GM23338 (cell line): ENCODE results near the gene BTBD16. TPM values are rescaled to one million over a fixed set of nuclear protein-coding genes. Genes with fewer than 3 reads are reported as not detected.

Experiments used
- ATAC-seq: fragments of 200-7000 bp; cut with Tn5 transposase; 3 replicates; pipeline ENCODE4 v1.9.1; 2020
- DNase-seq: peaks from one replicate; pipeline ENCODE4 v3.0.0-alpha.2; 2015; ENCODE audit warnings: low spot score
- H2AFZ ChIP-seq: fragments of 200-600 bp; sonication (generic); 2 replicates; pipeline ENCODE4 v1.8.0; 2016; ENCODE audit warnings: antibody characterized with exemption, mild to moderate bottlenecking, moderate library complexity
- H3F3A ChIP-seq: fragments of 200-600 bp; sonication (generic); replicated peaks from 2 replicates; pipeline ENCODE4 v1.8.0; 2017; ENCODE audit warnings: antibody characterized with exemption, mixed run types, low read depth
- H3K27ac ChIP-seq: fragments of 200-600 bp; sonication (generic); 2 replicates; pipeline ENCODE4 v1.6.1; 2016; ENCODE audit warnings: low read depth
- H3K27me3 ChIP-seq: fragments of 200-600 bp; sonication (generic); 2 replicates; pipeline ENCODE4 v1.8.0; 2016; ENCODE audit warnings: mild to moderate bottlenecking, mixed run types, moderate library complexity; ENCODE audit not compliant: insufficient read depth
- H3K36me3 ChIP-seq: fragments of 200-600 bp; sonication (generic); 2 replicates; pipeline ENCODE4 v1.8.0; 2016; ENCODE audit warnings: mild to moderate bottlenecking; ENCODE audit not compliant: insufficient read depth
- H3K4me1 ChIP-seq: fragments of 200-600 bp; sonication (generic); 2 replicates; pipeline ENCODE4 v1.8.0; 2016; ENCODE audit warnings: mild to moderate bottlenecking, moderate library complexity; ENCODE audit not compliant: insufficient read depth
- H3K4me2 ChIP-seq: fragments of 200-600 bp; sonication (generic); 2 replicates; pipeline ENCODE4 v1.7.1; 2017; ENCODE audit warnings: mixed run types
- H3K4me3 ChIP-seq: fragments of 200-600 bp; sonication (generic); 2 replicates; pipeline ENCODE4 v1.6.1; 2016; ENCODE audit warnings: mixed run types
- H3K79me2 ChIP-seq: fragments of 200-600 bp; sonication (generic); replicated peaks from 2 replicates; pipeline ENCODE4 v1.8.0; 2017; ENCODE audit warnings: mild to moderate bottlenecking; ENCODE audit not compliant: insufficient read depth
- H3K9me2 ChIP-seq: fragments of 200-600 bp; sonication (generic); 2 replicates; pipeline ENCODE4 v1.8.0; 2017; ENCODE audit not compliant: insufficient read depth
- H4K20me1 ChIP-seq: fragments of 200-600 bp; sonication (generic); replicated peaks from 2 replicates; pipeline ENCODE4 v1.8.0; 2017; ENCODE audit warnings: mild to moderate bottlenecking; ENCODE audit not compliant: insufficient read depth
- H3K27ac Mint-ChIP-seq: 2 replicates; pipeline ENCODE4 v1.8.0; 2020; ENCODE audit warnings: inconsistent platforms, mild to moderate bottlenecking, moderate library complexity, mixed read lengths
- H3K27me3 Mint-ChIP-seq: 3 replicates; pipeline ENCODE4 v1.8.0; 2022; ENCODE audit warnings: low read depth, mild to moderate bottlenecking, moderate library complexity, mixed read lengths, inconsistent platforms; ENCODE audit not compliant: insufficient read depth, poor library complexity
- H3K36me3 Mint-ChIP-seq: 3 replicates; pipeline ENCODE4 v1.8.0; 2021; ENCODE audit warnings: low read depth, mild to moderate bottlenecking, inconsistent platforms, moderate library complexity, mixed read lengths
- H3K4me1 Mint-ChIP-seq: 3 replicates; pipeline ENCODE4 v1.8.0; 2020; ENCODE audit warnings: mild to moderate bottlenecking, inconsistent platforms, mixed read lengths
- H3K4me3 Mint-ChIP-seq: 3 replicates; pipeline ENCODE4 v1.8.0; 2021; ENCODE audit warnings: moderate library complexity, mild to moderate bottlenecking, inconsistent platforms, mixed read lengths
- H3K9me3 Mint-ChIP-seq: 3 replicates; pipeline ENCODE4 v1.8.0; 2020; ENCODE audit warnings: moderate library complexity, mild to moderate bottlenecking, inconsistent platforms, mixed read lengths
- EZH2 ChIP-seq: fragments of 200-600 bp; sonication (generic); IDR thresholded peaks from one replicate; pipeline ENCODE4 v1.8.0; 2017; ENCODE audit warnings: antibody characterized with exemption, mild to moderate bottlenecking, low read depth; ENCODE audit not compliant: unreplicated experiment
- JUNB ChIP-seq: IDR thresholded peaks from one replicate; pipeline ENCODE4 v1.6.1; 2016; ENCODE audit warnings: antibody characterized with exemption; ENCODE audit not compliant: unreplicated experiment
- NANOG ChIP-seq: IDR thresholded peaks from 2 replicates; pipeline ENCODE4 v1.6.1; 2016; ENCODE audit warnings: antibody characterized with exemption, borderline replicate concordance
- POLR2AphosphoS5 ChIP-seq: IDR thresholded peaks from 2 replicates; pipeline ENCODE4 v1.6.1; 2016; ENCODE audit warnings: antibody characterized with exemption, low read depth
- STAT1 ChIP-seq: IDR thresholded peaks from one replicate; pipeline ENCODE4 v1.6.1; 2016; ENCODE audit warnings: antibody characterized with exemption; ENCODE audit not compliant: unreplicated experiment
- ZNF331 ChIP-seq: fragments of 250-450 bp; sonication (Bioruptor Pico); IDR thresholded peaks from 2 replicates; pipeline ENCODE4 v1.5.0; 2020; ENCODE audit warnings: low read depth, mild to moderate bottlenecking, moderate library complexity
- polyA plus RNA-seq: library from polyadenylated mRNA; unstranded; fragments of >200 nt; fragmentation: Nextera tagmentation; extraction: Ambion mirVana; gene quantifications from 2 replicates; pipeline ENCODE4 v1.2.1, GENCODE V29; 2016
- total RNA-seq: library from RNA; depleted of rRNA; stranded (reverse); fragments of >200 nt; shearing (Covaris generic); gene quantifications from 2 replicates; pipeline ENCODE4 v1.2.3, GENCODE V29; 2014
- TF ChIP-seq, protein P1 (sequence below): IDR thresholded peaks from one replicate; pipeline ENCODE4 v1.6.1; 2018; ENCODE audit warnings: antibody characterized with exemption; ENCODE audit not compliant: unreplicated experiment

Gene BTBD16
- total and polyA plus RNA-seq, 2 experiments from 2014 or later: not detected

DNA sequence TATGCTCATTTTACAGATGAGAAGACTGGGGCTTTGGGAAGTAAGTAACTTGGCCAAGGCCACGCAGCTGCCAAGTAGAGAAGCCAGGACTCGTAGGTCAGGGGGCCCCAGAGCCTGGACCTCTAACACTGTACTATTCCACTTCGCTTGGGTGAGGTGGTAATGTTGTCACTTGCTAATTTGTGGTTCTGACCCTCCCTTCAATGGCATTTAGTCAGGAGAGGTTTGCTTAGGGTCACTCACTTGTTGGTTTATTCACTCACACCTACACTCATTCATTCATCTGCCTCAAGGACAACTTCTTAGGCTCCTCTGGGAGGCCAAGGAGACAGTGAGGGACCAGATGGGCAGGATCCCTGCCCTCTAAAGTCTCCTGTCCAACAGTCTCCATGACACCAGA is 21.3 kb downstream of the BTBD16 start:
- no peak overlapping the region for H3K4me3 ChIP-seq
- Mint-ChIP-seq H3K27ac (no peak overlapping the region), H3K4me3 (no peak overlapping the region), H3K27me3 (peaks cover 4% of the 10 kb centered on the region), H3K4me1 (0 out of 3 replicates have a peak, but pooled peaks cover 6% of the 10 kb centered on the region), H3K36me3 (no peaks in the 10 kb centered on the region), H3K9me3 (no peaks in the 10 kb centered on the region)
- no peaks in the 10 kb centered on the region for H3K4me1 ChIP-seq
- no peaks in the 10 kb centered on the region for H3K9me2 ChIP-seq
- no peaks in the 10 kb centered on the region for H3K79me2 ChIP-seq
- no peaks in the 10 kb centered on the region for H3K27me3 ChIP-seq
- no peaks in the 10 kb centered on the region for H3K36me3 ChIP-seq
- no peaks in the 10 kb centered on the region for H4K20me1 ChIP-seq
- ATAC-seq (no peak), DNase-seq (no peak)
- no peak for TF ChIP-seq POLR2AphosphoS5
- H3K4me2 ChIP-seq: no peak overlapping the region
- no peak overlapping the region for H2AFZ ChIP-seq
- H3K27ac ChIP-seq: no peak overlapping the region
- no peaks in the 10 kb centered on the region for H3F3A ChIP-seq

DNA sequence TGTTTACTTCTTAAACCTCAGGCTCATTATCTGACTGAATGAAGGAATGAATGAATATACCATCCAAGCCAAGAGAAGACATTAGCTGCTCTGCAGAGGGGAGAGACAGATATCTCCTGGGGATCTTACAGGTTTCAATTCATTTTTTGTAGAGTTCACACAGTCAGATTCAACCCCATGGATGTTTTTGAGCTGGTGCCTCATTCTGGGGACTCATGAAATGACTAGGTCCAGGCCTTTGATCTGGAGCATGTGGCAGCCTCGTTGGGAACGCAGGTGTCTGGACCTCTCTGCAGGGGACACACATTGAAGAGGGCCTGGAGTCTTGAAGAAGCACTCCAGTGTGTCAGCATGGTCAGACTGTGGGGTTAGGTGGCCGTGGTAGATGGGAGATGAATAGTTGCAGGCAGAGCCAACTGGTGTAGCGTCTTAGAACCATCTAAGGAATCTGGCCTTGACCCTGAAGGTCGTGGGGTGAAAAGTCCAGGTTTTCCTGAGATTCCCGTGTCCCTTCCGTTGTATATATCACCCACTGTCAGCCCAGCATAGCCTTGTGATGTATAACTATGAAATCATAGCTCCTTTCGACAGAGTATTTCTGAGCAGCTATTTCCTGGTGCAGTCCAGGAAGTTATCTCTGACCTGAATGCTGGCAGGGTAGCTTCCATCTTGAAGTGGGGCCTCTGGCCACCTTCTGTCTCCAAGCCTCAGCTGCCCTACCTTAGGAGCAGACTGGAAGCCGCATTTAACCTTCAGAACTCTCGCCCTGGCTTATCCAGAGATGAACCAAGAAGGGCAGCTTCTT is 22.3 kb downstream of the BTBD16 start:
- ATAC-seq (no peak), DNase-seq (no peak)
- Histone ChIP-seq H3K4me2 (no peak overlapping the region), H3K79me2 (no peaks in the 10 kb centered on the region), H4K20me1 (no peaks in the 10 kb centered on the region), H2AFZ (no peak overlapping the region), H3K27ac (no peak overlapping the region), H3K27me3 (no peaks in the 10 kb centered on the region), H3K9me2 (no peaks in the 10 kb centered on the region), H3K36me3 (no peaks in the 10 kb centered on the region), H3F3A (no peaks in the 10 kb centered on the region), H3K4me1 (no peaks in the 10 kb centered on the region), H3K4me3 (no peak overlapping the region)
- Mint-ChIP-seq H3K4me3 (no peak overlapping the region), H3K9me3 (no peaks in the 10 kb centered on the region), H3K27ac (no peak overlapping the region), H3K27me3 (peaks cover 4% of the 10 kb centered on the region), H3K36me3 (no peaks in the 10 kb centered on the region), H3K4me1 (0 out of 3 replicates have a peak, but pooled peaks cover 3% of the 10 kb centered on the region)
- TF ChIP-seq JUNB (no peak), NANOG (no peak)

DNA sequence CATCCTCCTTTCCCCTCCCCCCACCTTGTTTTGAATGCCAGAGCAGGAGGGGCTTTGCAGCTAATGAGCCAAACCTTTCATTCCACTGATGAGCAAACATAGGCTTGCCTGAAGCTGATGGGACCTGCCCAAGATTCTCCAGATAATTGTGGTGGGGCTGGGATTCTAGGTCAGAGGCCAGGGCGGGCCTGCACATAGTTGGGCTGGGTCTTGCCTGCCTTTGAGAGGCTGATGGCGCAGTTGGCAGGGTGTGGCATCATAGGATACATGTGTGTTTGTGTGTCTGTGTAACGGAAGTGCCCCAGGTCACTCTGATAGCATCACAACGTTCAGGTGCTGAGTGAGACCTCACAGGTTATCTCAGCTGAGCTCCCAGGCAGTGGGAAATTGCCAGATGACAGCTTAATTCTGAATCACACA is 22.9 kb downstream of the BTBD16 start:
- H3K36me3 Mint-ChIP-seq: no peaks in the 10 kb centered on the region
- H3K4me3 ChIP-seq: no peak overlapping the region
- H3K27ac ChIP-seq: no peak overlapping the region
- no peaks in the 10 kb centered on the region for H3K27me3 ChIP-seq
- H3K4me1 ChIP-seq: no peaks in the 10 kb centered on the region
- H3K9me2 ChIP-seq: no peaks in the 10 kb centered on the region
- ATAC-seq (no peak), DNase-seq (no peak)
- H2AFZ ChIP-seq: no peak overlapping the region
- no peak overlapping the region for H3K4me2 ChIP-seq
- H3K27ac Mint-ChIP-seq: no peak overlapping the region
- H3K4me3 Mint-ChIP-seq: no peak overlapping the region
- H3F3A ChIP-seq: no peaks in the 10 kb centered on the region
- no peaks in the 10 kb centered on the region for H3K9me3 Mint-ChIP-seq
- no peaks in the 10 kb centered on the region for H4K20me1 ChIP-seq
- peaks cover 6% of the 10 kb centered on the region for H3K27me3 Mint-ChIP-seq
- no peaks in the 10 kb centered on the region; the same call in 2 of the 3 replicates for H3K4me1 Mint-ChIP-seq
- H3K79me2 ChIP-seq: no peaks in the 10 kb centered on the region
- no peaks in the 10 kb centered on the region for H3K36me3 ChIP-seq
- no peak for TF ChIP-seq NANOG
- TF ChIP-seq, protein P1, sequence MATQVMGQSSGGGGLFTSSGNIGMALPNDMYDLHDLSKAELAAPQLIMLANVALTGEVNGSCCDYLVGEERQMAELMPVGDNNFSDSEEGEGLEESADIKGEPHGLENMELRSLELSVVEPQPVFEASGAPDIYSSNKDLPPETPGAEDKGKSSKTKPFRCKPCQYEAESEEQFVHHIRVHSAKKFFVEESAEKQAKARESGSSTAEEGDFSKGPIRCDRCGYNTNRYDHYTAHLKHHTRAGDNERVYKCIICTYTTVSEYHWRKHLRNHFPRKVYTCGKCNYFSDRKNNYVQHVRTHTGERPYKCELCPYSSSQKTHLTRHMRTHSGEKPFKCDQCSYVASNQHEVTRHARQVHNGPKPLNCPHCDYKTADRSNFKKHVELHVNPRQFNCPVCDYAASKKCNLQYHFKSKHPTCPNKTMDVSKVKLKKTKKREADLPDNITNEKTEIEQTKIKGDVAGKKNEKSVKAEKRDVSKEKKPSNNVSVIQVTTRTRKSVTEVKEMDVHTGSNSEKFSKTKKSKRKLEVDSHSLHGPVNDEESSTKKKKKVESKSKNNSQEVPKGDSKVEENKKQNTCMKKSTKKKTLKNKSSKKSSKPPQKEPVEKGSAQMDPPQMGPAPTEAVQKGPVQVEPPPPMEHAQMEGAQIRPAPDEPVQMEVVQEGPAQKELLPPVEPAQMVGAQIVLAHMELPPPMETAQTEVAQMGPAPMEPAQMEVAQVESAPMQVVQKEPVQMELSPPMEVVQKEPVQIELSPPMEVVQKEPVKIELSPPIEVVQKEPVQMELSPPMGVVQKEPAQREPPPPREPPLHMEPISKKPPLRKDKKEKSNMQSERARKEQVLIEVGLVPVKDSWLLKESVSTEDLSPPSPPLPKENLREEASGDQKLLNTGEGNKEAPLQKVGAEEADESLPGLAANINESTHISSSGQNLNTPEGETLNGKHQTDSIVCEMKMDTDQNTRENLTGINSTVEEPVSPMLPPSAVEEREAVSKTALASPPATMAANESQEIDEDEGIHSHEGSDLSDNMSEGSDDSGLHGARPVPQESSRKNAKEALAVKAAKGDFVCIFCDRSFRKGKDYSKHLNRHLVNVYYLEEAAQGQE: no peak
- no peak for TF ChIP-seq POLR2AphosphoS5
- TF ChIP-seq STAT1: no peak
- no peak for TF ChIP-seq ZNF331
- TF ChIP-seq EZH2: no peak
